DOHH2 (cell line): Measurements from ENCODE around the gene SYT13.

ENCODE experiments used
- EZH2phosphoT487 ChIP-seq: fragments of 200-600 bp; sonication (generic); IDR thresholded peaks from 2 replicates; pipeline ENCODE4 v1.6.1; 2017; ENCODE audit warnings: borderline replicate concordance, mild to moderate bottlenecking, antibody characterized with exemption, low read length, moderate library complexity, mixed read lengths
- TF ChIP-seq, protein P1 (sequence below): fragments of 200-600 bp; sonication (generic); IDR thresholded peaks from one replicate; pipeline ENCODE4 v1.5.1; 2014; ENCODE audit warnings: antibody characterized with exemption, mild to moderate bottlenecking, low read depth, low read length; ENCODE audit not compliant: poor library complexity, severe bottlenecking

DNA sequence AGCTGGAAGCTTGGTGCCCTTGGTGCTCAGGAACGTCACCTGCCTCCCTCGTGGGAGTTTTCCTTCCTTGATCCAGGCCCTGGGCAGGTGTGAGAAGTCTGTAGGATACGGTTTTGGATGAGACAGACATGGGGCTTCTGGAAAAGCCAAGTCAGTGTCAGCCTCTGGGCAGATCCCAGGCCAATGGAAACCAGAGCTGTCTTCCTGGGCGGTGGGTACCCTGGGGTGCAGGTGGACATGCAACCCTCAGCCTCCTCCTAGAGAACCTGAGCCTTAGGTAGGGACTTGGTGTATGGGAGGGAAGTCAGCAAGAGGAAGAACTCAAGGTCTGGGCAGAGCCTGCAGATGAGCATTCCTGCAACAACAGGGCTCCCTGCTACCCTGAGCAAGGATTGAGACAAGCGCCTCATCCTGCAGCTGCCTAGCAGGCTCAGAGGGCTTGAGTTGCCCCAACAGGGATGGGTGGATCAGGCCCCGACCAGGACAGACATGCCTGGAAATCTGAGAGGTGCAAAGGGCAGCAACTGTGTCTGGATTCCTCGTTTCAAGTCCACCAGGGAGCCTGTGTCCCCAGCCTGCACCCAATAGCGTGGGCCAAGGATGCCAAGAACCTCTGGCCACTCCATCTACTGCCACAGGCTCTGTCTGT lies 37.6 kb upstream of the SYT13 start:
- TF ChIP-seq, protein P1, sequence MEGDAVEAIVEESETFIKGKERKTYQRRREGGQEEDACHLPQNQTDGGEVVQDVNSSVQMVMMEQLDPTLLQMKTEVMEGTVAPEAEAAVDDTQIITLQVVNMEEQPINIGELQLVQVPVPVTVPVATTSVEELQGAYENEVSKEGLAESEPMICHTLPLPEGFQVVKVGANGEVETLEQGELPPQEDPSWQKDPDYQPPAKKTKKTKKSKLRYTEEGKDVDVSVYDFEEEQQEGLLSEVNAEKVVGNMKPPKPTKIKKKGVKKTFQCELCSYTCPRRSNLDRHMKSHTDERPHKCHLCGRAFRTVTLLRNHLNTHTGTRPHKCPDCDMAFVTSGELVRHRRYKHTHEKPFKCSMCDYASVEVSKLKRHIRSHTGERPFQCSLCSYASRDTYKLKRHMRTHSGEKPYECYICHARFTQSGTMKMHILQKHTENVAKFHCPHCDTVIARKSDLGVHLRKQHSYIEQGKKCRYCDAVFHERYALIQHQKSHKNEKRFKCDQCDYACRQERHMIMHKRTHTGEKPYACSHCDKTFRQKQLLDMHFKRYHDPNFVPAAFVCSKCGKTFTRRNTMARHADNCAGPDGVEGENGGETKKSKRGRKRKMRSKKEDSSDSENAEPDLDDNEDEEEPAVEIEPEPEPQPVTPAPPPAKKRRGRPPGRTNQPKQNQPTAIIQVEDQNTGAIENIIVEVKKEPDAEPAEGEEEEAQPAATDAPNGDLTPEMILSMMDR, result no peak
- no peak for TF ChIP-seq EZH2phosphoT487
